ENCODE data around the gene PROS1. TPM values are rescaled to one million over a fixed set of nuclear protein-coding genes. Genes with fewer than 3 reads are reported as not detected.
"Not testable (repeated sequence)": the region's sequence is repeated elsewhere in the genome, so short reads cannot be mapped to it uniquely, and the experiment has no call there.

PROS1 gene
- total RNA-seq, 1 experiment from 2014 or later = 5.5 TPM

DNA sequence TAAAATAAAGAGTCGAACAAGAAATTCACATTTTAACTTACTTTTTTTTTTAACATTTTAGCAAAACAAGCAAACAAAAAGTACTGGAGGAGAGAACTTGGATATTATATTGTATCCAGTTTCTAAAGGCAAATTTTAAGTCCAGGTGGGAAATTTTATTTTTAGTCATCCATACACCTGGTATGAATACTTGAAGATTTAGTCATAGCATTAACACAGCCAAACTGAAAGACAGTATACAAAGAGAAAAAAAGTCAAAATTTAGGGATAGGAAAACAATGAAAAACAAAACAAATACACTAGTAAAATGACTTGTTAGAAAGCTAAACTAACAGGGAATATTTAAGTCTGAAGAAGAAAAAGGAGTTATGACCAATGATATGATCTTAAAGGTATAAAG, 69.1 kb downstream of the PROS1 start:
- Histone ChIP-seq H3K36me3 (ENCODE audit: low read depth, low read length) (no peaks in the 10 kb centered on the region), H2AFZ (ENCODE audit: low read length) (no peak overlapping the region), H3K4me3 (ENCODE audit: low read length) (no peak overlapping the region), H4K20me1 (ENCODE audit: low read length) (no peaks in the 10 kb centered on the region), H3K9ac (ENCODE audit: low read length) (no peak overlapping the region), H3F3A (ENCODE audit: low read length, unreplicated experiment) (no peaks in the 10 kb centered on the region), H3K27ac (ENCODE audit: low read length) (no peak overlapping the region), H3K4me1 (ENCODE audit: insufficient read depth, low read length) (peaks cover 6% of the 10 kb centered on the region; the same call in 1 of the 2 replicates), H3K9me2 (replicated peaks; ENCODE audit: low read length) (no peaks in the 10 kb centered on the region), H3K79me2 (ENCODE audit: low read length) (no peaks in the 10 kb centered on the region), H3K4me2 (ENCODE audit: low read length) (no peak overlapping the region), H3K9me3 (ENCODE audit: low read length) (no peaks in the 10 kb centered on the region), H3K27me3 (ENCODE audit: low read length) (no peaks in the 10 kb centered on the region)
- intact Hi-C loops (cut with micrococcal nuclease) = no loop called here
- TF ChIP-seq, protein P1, sequence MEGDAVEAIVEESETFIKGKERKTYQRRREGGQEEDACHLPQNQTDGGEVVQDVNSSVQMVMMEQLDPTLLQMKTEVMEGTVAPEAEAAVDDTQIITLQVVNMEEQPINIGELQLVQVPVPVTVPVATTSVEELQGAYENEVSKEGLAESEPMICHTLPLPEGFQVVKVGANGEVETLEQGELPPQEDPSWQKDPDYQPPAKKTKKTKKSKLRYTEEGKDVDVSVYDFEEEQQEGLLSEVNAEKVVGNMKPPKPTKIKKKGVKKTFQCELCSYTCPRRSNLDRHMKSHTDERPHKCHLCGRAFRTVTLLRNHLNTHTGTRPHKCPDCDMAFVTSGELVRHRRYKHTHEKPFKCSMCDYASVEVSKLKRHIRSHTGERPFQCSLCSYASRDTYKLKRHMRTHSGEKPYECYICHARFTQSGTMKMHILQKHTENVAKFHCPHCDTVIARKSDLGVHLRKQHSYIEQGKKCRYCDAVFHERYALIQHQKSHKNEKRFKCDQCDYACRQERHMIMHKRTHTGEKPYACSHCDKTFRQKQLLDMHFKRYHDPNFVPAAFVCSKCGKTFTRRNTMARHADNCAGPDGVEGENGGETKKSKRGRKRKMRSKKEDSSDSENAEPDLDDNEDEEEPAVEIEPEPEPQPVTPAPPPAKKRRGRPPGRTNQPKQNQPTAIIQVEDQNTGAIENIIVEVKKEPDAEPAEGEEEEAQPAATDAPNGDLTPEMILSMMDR (conservative IDR thresholded peaks at IDR 0.05; ENCODE audit: low read depth, low read length) = no peak
- TF ChIP-seq EZH2phosphoT487 (IDR thresholded peaks at IDR 0.05; ENCODE audit: borderline replicate concordance, low read length) (no peak), EZH2 (IDR thresholded peaks at IDR 0.05; ENCODE audit: low read length, unreplicated experiment) (no peak)
- BruUV-seq (replicated peaks) = no TSS peak
- peak; percentile 42 for DNase-seq
- CTCF ChIA-PET = no interaction called here
- peak; percentile 38; the same call in 1 of the 2 replicates for ATAC-seq
- POLR2A ChIA-PET (ENCODE audit: unreplicated experiment) = no interaction called here

- H3K4me2 ChIP-seq (ENCODE audit: low read length); CTCF ChIA-PET; H3K27ac ChIP-seq (ENCODE audit: low read length); H2AFZ ChIP-seq (ENCODE audit: low read length); H3K9me2 ChIP-seq (replicated peaks; ENCODE audit: low read length); H3K4me3 ChIP-seq (ENCODE audit: low read length); BruUV-seq (replicated peaks); H3K9ac ChIP-seq (ENCODE audit: low read length); POLR2A ChIA-PET (ENCODE audit: unreplicated experiment); ATAC-seq; H3K36me3 ChIP-seq (ENCODE audit: low read depth, low read length); H4K20me1 ChIP-seq (ENCODE audit: low read length); H3K4me1 ChIP-seq (ENCODE audit: insufficient read depth, low read length); intact Hi-C loops (cut with micrococcal nuclease); H3K9me3 ChIP-seq (ENCODE audit: low read length); H3K79me2 ChIP-seq (ENCODE audit: low read length); H3F3A ChIP-seq (ENCODE audit: low read length, unreplicated experiment); H3K27me3 ChIP-seq (ENCODE audit: low read length): not testable (repeated sequence)
- peak; percentile 19 for DNase-seq
Observed at GRCh38 chr3:93878250-93879017, 95.3 kb downstream of the PROS1 start.

DNA sequence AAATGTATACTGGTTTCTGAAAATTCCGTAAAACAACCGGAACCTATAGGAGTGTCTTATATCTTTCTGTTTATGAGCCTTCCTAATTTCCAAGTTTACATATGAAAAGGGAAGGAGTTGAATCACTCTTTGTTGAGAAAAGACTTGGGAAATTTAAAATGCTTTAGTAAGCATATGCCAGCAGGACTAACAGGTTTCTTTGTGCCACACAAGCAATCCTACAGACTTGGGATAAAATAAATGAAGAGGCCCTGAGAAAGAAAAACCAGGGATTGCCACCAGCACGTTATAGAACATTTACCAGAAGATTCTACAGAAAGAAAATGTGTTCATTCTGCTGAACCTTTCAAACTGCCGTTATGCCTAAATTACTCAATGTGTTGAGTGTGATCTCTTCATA, 96.3 kb downstream of the PROS1 start:
- H3K9ac ChIP-seq (ENCODE audit: low read length); POLR2A ChIA-PET (ENCODE audit: unreplicated experiment); DNase-seq; H3K4me1 ChIP-seq (ENCODE audit: insufficient read depth, low read length); H3K4me2 ChIP-seq (ENCODE audit: low read length); H3K9me3 ChIP-seq (ENCODE audit: low read length); intact Hi-C loops (cut with micrococcal nuclease); H3K36me3 ChIP-seq (ENCODE audit: low read depth, low read length); H3K4me3 ChIP-seq (ENCODE audit: low read length); H3K27ac ChIP-seq (ENCODE audit: low read length); H3F3A ChIP-seq (ENCODE audit: low read length, unreplicated experiment); CTCF ChIA-PET; H3K9me2 ChIP-seq (replicated peaks; ENCODE audit: low read length); ATAC-seq; BruUV-seq (replicated peaks); H3K79me2 ChIP-seq (ENCODE audit: low read length); H2AFZ ChIP-seq (ENCODE audit: low read length); H4K20me1 ChIP-seq (ENCODE audit: low read length); H3K27me3 ChIP-seq (ENCODE audit: low read length): not testable (repeated sequence)

GRCh38 chr3:93873412-93873811, 100.3 kb downstream of the PROS1 start:
- H3K36me3 ChIP-seq (ENCODE audit: low read depth, low read length); ATAC-seq; H3F3A ChIP-seq (ENCODE audit: low read length, unreplicated experiment); H3K27me3 ChIP-seq (ENCODE audit: low read length); H3K4me1 ChIP-seq (ENCODE audit: insufficient read depth, low read length); H3K79me2 ChIP-seq (ENCODE audit: low read length); H3K9me2 ChIP-seq (replicated peaks; ENCODE audit: low read length); intact Hi-C loops (cut with micrococcal nuclease); H3K4me2 ChIP-seq (ENCODE audit: low read length); H4K20me1 ChIP-seq (ENCODE audit: low read length); H3K4me3 ChIP-seq (ENCODE audit: low read length); DNase-seq; CTCF ChIA-PET; POLR2A ChIA-PET (ENCODE audit: unreplicated experiment); H3K27ac ChIP-seq (ENCODE audit: low read length); H3K9me3 ChIP-seq (ENCODE audit: low read length); H2AFZ ChIP-seq (ENCODE audit: low read length); H3K9ac ChIP-seq (ENCODE audit: low read length): not testable (repeated sequence)
- BruUV-seq (replicated peaks) = TSS peak; percentile 37
